ENCODE measurements around the gene CD70.
"Not testable (repeated sequence)": the region's sequence is repeated elsewhere in the genome, so short reads cannot be mapped to it uniquely, and the experiment has no call there.

CD70 gene

GRCh38 chr19:6610934-6611852 lies 20.2 kb upstream of the CD70 start:
- H3K27me3 ChIP-seq (ENCODE audit: insufficient read depth, low read length), result no peaks in the 10 kb centered on the region
- H3K36me3 ChIP-seq (ENCODE audit: insufficient read depth, low read length), result no peaks in the 10 kb centered on the region
- no peaks in the 10 kb centered on the region for H3K79me2 ChIP-seq (ENCODE audit: control insufficient read depth, insufficient read depth, low read length, unreplicated experiment)
- peak overlapping the region; percentile 98 for H3K27ac ChIP-seq (ENCODE audit: low read depth, low read length)
- peak overlapping the region; percentile 63 for H3K4me3 ChIP-seq (ENCODE audit: low read depth, low read length)
- H3K4me1 ChIP-seq (ENCODE audit: control insufficient read depth, insufficient read depth, low read length, unreplicated experiment), result peaks cover 21% of the 10 kb centered on the region
- H2AFZ ChIP-seq (ENCODE audit: low read length, unreplicated experiment), result peak overlapping the region; percentile 65

- H3K4me3 ChIP-seq (ENCODE audit: low read depth, low read length), result no peak overlapping the region
- H3K79me2 ChIP-seq (ENCODE audit: control insufficient read depth, insufficient read depth, low read length, unreplicated experiment), result no peaks in the 10 kb centered on the region
- no peak overlapping the region for H2AFZ ChIP-seq (ENCODE audit: low read length, unreplicated experiment)
- no peaks in the 10 kb centered on the region for H3K27me3 ChIP-seq (ENCODE audit: insufficient read depth, low read length)
- no peak overlapping the region for H3K27ac ChIP-seq (ENCODE audit: low read depth, low read length)
- no peaks in the 10 kb centered on the region for H3K36me3 ChIP-seq (ENCODE audit: insufficient read depth, low read length)
- H3K4me1 ChIP-seq (ENCODE audit: control insufficient read depth, insufficient read depth, low read length, unreplicated experiment), result peaks cover 21% of the 10 kb centered on the region
Observed at GRCh38 chr19:6608940-6609339, 18.0 kb upstream of the CD70 start.

DNA sequence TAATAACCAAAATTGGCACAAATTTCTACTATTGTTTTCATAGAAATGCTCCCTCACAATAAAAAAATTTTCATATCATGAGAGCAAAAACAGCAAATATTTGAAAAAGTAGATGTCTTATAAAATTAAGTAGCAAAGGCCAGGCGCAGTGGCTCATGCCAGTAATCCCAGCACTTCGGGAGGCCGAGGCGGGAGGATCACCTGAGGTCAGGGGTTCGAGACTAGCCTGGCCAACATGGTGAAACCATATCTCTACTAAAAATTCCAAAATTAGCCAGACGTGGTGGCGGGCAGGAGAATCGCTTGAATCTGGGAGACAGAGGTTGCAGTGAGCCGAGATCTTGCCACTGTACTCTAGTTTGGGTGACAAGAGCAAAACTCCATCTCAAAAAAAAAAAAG lies 17.2 kb upstream of the CD70 start:
- H3K79me2 ChIP-seq (ENCODE audit: control insufficient read depth, insufficient read depth, low read length, unreplicated experiment); H3K27ac ChIP-seq (ENCODE audit: low read depth, low read length); H3K4me3 ChIP-seq (ENCODE audit: low read depth, low read length); H2AFZ ChIP-seq (ENCODE audit: low read length, unreplicated experiment); H3K27me3 ChIP-seq (ENCODE audit: insufficient read depth, low read length); H3K36me3 ChIP-seq (ENCODE audit: insufficient read depth, low read length): not testable (repeated sequence)
- H3K4me1 ChIP-seq (ENCODE audit: control insufficient read depth, insufficient read depth, low read length, unreplicated experiment), result peaks cover 19% of the 10 kb centered on the region

- not testable (repeated sequence) for H3K79me2 ChIP-seq (ENCODE audit: control insufficient read depth, insufficient read depth, low read length, unreplicated experiment); H3K36me3 ChIP-seq (ENCODE audit: insufficient read depth, low read length); H3K4me3 ChIP-seq (ENCODE audit: low read depth, low read length); H3K27me3 ChIP-seq (ENCODE audit: insufficient read depth, low read length); H2AFZ ChIP-seq (ENCODE audit: low read length, unreplicated experiment); H3K27ac ChIP-seq (ENCODE audit: low read depth, low read length)
- H3K4me1 ChIP-seq (ENCODE audit: control insufficient read depth, insufficient read depth, low read length, unreplicated experiment), result peaks cover 13% of the 10 kb centered on the region
Observed at GRCh38 chr19:6606276-6607070, 15.5 kb upstream of the CD70 start.

DNA sequence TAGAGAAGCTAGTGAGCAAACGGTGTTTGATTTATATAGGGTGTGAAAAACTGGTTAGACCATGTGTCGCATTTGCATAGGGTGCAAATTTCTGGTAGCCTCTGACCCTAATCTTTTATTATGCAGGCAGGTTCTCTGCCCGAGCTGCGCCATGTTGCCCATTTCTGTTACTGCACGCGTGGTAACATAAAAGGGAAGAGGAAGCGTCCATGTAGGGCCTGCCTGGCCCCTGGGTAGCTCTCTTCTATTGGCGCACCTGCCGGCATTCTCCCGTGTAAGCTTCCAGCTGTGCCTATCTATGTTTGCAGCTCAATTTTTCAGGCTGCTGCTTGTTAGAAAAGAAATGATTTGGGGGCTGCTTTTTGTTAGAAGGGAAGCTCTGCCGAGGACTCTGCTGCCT lies 14.0 kb upstream of the CD70 start:
- Histone ChIP-seq H3K36me3 (ENCODE audit: insufficient read depth, low read length) (no peaks in the 10 kb centered on the region), H3K4me3 (ENCODE audit: low read depth, low read length) (no peak overlapping the region), H2AFZ (ENCODE audit: low read length, unreplicated experiment) (no peak overlapping the region), H3K27ac (ENCODE audit: low read depth, low read length) (no peak overlapping the region), H3K27me3 (ENCODE audit: insufficient read depth, low read length) (no peaks in the 10 kb centered on the region), H3K4me1 (ENCODE audit: control insufficient read depth, insufficient read depth, low read length, unreplicated experiment) (peaks cover 2% of the 10 kb centered on the region), H3K79me2 (ENCODE audit: control insufficient read depth, insufficient read depth, low read length, unreplicated experiment) (no peaks in the 10 kb centered on the region)

- H3K36me3 ChIP-seq (ENCODE audit: insufficient read depth, low read length), result no peaks in the 10 kb centered on the region
- no peak overlapping the region for H3K4me3 ChIP-seq (ENCODE audit: low read depth, low read length)
- no peak overlapping the region for H2AFZ ChIP-seq (ENCODE audit: low read length, unreplicated experiment)
- H3K27me3 ChIP-seq (ENCODE audit: insufficient read depth, low read length), result no peaks in the 10 kb centered on the region
- H3K4me1 ChIP-seq (ENCODE audit: control insufficient read depth, insufficient read depth, low read length, unreplicated experiment), result peaks cover 2% of the 10 kb centered on the region
- H3K27ac ChIP-seq (ENCODE audit: low read depth, low read length), result no peak overlapping the region
- H3K79me2 ChIP-seq (ENCODE audit: control insufficient read depth, insufficient read depth, low read length, unreplicated experiment), result no peaks in the 10 kb centered on the region
Observed at GRCh38 chr19:6602729-6603114, 11.8 kb upstream of the CD70 start.

GRCh38 chr19:6601537-6602052 lies 10.6 kb upstream of the CD70 start:
- H3K36me3 ChIP-seq (ENCODE audit: insufficient read depth, low read length); H3K4me3 ChIP-seq (ENCODE audit: low read depth, low read length); H3K4me1 ChIP-seq (ENCODE audit: control insufficient read depth, insufficient read depth, low read length, unreplicated experiment); H3K27ac ChIP-seq (ENCODE audit: low read depth, low read length); H2AFZ ChIP-seq (ENCODE audit: low read length, unreplicated experiment); H3K79me2 ChIP-seq (ENCODE audit: control insufficient read depth, insufficient read depth, low read length, unreplicated experiment); H3K27me3 ChIP-seq (ENCODE audit: insufficient read depth, low read length): not testable (repeated sequence)

DNA sequence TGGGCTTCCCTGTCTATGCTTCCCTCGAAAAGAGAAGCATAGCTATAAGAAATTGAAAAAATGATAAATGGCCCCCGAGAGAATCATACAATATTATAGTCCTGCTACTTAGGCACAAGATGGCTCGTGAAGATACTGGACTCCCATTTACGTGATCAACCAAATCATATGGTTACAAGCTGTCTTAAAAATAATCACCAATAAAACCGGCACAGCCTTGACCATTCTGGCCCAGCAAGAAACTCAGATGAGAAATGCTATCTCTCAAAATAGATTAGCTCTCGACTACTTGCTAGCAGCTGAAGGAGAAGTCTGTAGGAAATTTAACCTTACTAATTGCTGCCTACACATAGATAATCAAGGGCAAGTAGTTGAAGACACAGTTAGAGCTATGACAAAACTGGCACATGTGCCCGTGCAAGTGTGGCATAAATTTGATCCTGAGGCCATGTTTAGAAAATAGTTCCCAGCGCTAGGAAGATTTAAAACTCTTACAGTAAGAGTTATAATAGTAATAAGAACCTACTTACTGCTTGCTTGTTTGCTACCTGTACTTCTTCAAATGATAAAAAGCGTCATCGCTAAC lies 10.1 kb upstream of the CD70 start:
- H3K27me3 ChIP-seq (ENCODE audit: insufficient read depth, low read length); H3K36me3 ChIP-seq (ENCODE audit: insufficient read depth, low read length); H3K4me1 ChIP-seq (ENCODE audit: control insufficient read depth, insufficient read depth, low read length, unreplicated experiment); H3K27ac ChIP-seq (ENCODE audit: low read depth, low read length); H3K4me3 ChIP-seq (ENCODE audit: low read depth, low read length); H2AFZ ChIP-seq (ENCODE audit: low read length, unreplicated experiment); H3K79me2 ChIP-seq (ENCODE audit: control insufficient read depth, insufficient read depth, low read length, unreplicated experiment): not testable (repeated sequence)

GRCh38 chr19:6599866-6600454 lies 9.0 kb upstream of the CD70 start:
- Histone ChIP-seq H3K4me1 (ENCODE audit: control insufficient read depth, insufficient read depth, low read length, unreplicated experiment) (peaks cover 2% of the 10 kb centered on the region), H3K36me3 (ENCODE audit: insufficient read depth, low read length) (no peaks in the 10 kb centered on the region), H2AFZ (ENCODE audit: low read length, unreplicated experiment) (no peak overlapping the region), H3K79me2 (ENCODE audit: control insufficient read depth, insufficient read depth, low read length, unreplicated experiment) (no peaks in the 10 kb centered on the region), H3K27ac (ENCODE audit: low read depth, low read length) (no peak overlapping the region), H3K4me3 (ENCODE audit: low read depth, low read length) (no peak overlapping the region), H3K27me3 (ENCODE audit: insufficient read depth, low read length) (no peaks in the 10 kb centered on the region)

DNA sequence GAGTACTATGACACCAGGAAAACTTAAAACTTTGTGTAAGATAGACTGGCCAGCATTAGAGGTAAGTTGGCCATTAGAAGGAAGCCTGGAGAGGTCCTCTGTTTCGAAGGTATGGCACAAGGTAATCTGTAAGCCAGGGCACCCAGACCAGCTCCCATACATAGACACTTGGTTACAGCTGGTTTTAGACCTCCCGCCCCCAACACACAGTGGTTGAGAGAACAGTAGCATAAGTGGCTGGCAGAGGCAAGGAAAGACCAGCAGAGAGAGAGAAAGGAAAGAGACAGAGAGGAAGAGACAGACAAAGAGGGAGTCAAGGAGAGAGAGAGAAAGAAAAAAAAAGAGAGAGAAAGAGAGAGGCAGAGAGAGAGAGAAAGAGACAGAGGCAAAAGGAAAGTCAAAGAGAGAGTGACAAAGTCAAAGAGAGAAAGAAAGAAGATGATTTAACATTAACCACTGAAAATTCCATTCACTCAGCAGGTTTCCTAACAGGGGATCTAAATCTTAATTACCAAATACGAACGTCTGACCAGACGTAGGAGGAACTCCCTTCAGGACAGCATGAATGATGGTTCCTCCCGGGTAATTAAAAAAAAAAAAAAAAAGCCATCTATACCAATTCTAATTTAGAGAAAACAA lies 7.4 kb upstream of the CD70 start:
- not testable (repeated sequence) for H3K27ac ChIP-seq (ENCODE audit: low read depth, low read length); H3K27me3 ChIP-seq (ENCODE audit: insufficient read depth, low read length); H3K4me3 ChIP-seq (ENCODE audit: low read depth, low read length); H2AFZ ChIP-seq (ENCODE audit: low read length, unreplicated experiment); H3K36me3 ChIP-seq (ENCODE audit: insufficient read depth, low read length); H3K79me2 ChIP-seq (ENCODE audit: control insufficient read depth, insufficient read depth, low read length, unreplicated experiment)
- peaks cover 10% of the 10 kb centered on the region for H3K4me1 ChIP-seq (ENCODE audit: control insufficient read depth, insufficient read depth, low read length, unreplicated experiment)

All from ACC112 (cell line).